Measurements from ENCODE around the gene CASQ1. TPM values are rescaled to one million over a fixed set of nuclear protein-coding genes. Genes with fewer than 3 reads are reported as not detected.
A peak's percentile ranks its signal among the peaks of the same experiment; 100 is the strongest.

CASQ1 gene
- total RNA-seq, 1 donor from 2014 or later = not detected

DNA sequence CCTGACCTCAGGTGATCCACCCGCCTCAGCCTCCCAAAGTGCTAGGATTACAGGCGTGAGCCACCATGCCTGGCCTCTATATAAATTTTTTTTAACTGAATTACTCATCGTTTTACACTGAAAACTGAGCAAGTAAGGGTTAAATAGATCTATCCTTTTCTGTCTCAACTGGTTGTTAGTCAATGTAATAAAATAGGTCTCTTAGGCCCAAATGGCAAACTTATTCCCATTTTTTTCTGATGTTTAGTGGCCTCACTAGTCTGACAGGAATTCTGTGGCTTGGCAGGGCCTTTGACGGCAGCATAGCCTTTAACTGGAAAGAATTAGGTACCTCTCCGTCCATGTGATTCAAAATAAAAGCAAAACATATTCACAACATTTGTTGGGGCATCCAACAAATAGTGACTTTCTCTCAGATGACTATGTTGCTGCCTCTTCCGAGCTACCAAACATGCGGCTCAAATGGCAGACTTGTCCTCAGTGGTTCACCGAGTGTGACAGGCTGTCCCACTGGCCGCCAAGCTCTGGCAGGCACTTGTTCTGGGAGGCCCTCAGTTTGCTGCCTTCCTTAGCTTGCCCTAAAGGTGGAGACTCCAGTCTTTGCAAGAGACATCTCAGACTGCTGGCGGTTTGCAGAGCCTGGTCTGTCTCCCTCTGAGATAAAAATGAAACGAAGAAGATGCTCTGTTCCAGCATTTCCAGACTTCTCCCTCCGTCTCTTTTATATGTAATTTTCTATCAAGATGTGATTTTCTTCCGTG lies 21.6 kb upstream of the CASQ1 start:
- no peak for DNase-seq (ENCODE audit: low read depth, low spot score)

DNA sequence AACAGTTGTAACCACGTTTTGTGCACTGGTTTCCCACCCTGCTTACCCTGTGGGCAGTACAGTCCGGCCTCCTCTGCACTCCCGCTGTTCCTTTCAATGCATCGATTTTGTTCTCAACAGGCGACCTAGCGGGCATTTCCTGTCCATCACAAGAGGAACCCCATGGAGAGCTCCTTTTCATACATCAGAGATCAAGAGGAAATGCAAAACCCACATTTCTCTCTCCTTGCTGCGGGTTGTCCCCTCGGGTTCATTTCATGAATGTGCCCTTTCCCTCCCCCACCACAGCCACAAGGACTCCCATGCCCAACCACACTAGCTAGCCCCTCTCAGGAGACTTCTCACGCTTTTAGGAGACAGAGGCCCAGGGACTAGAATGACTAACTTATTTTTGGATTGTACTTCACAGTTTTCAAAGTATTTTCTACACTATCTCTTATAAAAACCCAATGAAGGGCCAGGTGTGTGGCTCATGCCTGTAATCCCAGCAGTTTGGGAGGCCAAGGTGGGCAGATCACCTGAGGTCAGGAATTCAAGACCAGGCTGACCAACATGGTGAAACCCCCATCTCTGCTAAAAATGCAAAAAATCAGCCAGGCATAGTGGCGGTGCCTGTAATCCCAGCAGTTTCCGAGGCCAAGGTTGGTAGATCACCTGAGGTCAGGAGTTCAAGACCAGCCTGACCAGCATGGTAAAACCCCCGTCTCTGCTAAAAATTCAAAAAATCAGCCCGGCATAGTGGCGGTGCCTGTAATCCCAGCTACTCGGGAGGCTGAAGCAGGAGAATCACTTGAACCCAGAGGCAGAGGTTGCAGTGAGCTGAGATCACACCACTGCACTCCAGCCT lies 20.6 kb upstream of the CASQ1 start:
- DNase-seq (ENCODE audit: low read depth, low spot score) = no peak

DNA sequence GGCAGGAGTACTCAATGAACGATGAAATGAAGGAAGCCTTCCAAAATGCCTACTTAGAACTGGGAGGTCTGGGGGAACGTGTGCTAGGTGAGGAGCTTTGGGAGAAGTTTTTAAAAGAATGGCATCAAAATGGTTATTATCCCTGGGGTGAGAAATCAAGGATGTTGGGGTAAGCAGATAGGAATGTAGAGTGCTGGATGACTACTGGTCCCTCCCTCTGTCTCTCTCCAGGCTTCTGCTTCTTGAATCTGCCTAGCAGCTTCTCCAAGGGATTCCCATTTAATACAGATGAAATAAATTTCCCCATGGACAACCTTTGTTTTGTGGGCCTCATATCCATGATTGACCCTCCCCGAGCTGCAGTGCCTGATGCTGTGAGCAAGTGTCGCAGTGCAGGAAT lies 19.0 kb upstream of the CASQ1 start:
- DNase-seq (ENCODE audit: low read depth, low spot score) = no peak

GRCh38 chr1:160171980-160172379 lies 18.4 kb upstream of the CASQ1 start:
- no peak for DNase-seq (ENCODE audit: low read depth, low spot score)

GRCh38 chr1:160177231-160177630 lies 13.1 kb upstream of the CASQ1 start:
- DNase-seq (ENCODE audit: low read depth, low spot score) = no peak

DNA sequence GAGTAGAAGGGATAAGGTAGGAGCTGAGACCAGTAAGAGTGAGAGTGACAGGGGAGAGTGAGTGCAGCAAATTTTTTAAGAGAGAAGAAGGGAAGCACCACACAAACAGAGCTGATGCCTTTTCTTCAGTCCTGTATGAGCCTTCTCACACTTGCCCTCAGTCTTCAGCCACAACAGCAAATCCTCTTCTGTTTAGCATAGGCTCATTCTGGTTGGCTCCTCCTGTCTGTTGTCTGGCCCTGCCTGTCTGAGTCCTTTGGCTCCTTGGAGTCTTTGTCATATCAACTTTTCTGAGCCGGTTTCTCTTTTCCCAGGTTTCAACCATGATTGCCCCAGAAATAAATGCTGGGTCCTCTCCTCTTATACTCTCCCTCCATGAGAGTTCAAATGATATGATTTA lies 12.7 kb upstream of the CASQ1 start:
- no peak for DNase-seq (ENCODE audit: low read depth, low spot score)

DNA sequence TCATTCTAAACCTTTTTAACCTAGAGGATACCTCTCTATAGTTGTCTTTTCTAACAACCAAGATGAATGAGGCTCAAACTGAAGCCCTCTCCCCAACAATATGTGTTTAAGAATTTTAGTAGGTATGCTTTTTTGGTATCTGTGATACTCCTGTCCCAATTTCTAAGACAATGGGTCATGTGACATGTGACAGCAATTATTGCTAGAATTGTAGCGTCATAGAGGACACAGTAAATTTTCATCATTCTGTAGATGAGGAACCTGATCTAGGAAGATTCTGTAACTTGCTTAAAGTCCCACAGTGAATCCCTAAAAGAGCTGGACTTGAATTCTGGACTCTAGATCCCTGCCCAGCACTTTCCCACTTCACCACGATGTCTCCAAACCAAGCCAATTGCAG lies 11.6 kb upstream of the CASQ1 start:
- no peak for DNase-seq (ENCODE audit: low read depth, low spot score)

GRCh38 chr1:160179336-160179735 lies 11.0 kb upstream of the CASQ1 start:
- no peak for DNase-seq (ENCODE audit: low read depth, low spot score)

GRCh38 chr1:160186246-160186645 lies 4.1 kb upstream of the CASQ1 start:
- no peak for DNase-seq (ENCODE audit: low read depth, low spot score)

DNA sequence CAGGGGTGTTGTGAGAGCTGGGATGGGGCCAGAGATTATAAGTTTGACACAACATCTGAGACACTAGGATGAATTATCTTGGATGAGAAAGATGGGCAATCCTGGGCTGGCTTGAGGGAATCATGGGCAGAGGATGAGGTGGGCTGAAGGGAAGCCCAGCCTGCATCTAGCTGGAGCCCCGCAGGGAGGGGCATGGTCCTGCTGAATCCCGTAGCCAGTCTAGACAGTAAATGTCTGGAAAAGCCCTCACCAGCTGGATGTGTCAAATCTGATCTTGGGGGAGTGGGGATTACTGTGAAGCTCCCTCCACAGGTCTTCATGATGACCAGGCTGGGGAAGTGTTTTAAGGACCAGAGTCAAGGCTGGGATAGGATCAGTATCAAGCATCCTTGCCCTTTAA lies 3.6 kb upstream of the CASQ1 start:
- no peak for DNase-seq (ENCODE audit: low read depth, low spot score)

- no peak for DNase-seq (ENCODE audit: low read depth, low spot score)
These were observed 3.0 kb upstream of the CASQ1 start for GRCh38 chr1:160187407-160187806.

DNA sequence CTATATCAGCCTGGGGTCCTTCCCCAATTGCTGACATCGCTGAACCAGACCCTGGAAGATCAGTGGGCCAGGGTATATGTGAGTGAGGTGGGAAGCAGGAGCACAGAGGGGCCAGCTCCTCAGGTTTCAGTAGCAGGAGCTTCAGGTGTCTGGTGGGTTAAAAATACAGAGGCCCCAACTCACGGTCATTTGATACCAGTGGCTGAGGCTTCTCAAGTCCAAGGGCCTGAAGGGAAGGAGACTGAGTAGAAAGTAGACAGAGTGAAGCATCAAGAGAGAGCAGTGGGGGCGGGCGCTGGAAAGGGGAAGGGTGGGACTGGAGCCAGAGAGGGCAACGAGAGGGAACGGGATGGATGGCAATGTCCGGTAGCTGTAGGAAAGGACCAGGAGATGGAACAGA lies 2.0 kb upstream of the CASQ1 start:
- DNase-seq (ENCODE audit: low read depth, low spot score) = no peak

DNA sequence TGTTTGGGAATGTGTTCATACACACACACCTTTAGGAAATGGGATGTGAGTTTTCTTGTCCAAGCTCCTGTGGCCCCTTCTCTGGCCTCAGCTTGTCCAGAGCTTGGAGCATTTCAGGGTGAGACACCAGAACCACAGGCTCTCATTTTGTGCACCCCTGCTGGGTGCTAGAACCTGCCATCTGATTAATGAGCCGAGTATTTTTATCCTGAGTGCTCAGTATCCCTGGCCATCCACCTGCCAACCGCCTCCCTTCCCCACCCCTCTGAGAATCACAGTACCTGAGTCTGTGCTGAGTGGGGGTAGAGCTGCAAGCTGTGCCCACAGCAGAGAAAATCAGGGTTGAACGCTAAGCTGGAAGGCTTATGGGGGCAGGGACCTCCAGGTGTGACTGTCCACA lies 1.4 kb downstream of the CASQ1 start:
- no peak for DNase-seq (ENCODE audit: low read depth, low spot score)

DNA sequence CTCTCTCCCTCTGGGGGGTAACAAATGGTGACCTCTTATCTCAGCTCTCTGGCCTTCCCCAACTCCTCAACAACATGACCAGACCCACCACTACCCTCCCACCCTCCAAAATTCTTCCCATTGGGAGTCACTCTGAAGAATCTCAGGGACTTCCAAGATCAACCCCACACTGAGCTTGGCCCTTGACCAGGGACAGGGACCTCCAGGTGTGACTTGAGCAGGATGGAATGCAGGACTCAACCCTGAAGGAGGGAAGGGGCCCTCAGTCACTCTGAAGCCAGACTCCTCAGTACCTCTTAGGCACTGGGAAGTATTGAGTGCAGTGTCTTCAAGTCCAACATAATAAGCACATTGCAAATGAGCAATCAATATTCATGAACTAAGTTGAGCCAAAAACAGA lies 1.9 kb downstream of the CASQ1 start:
- no peak for DNase-seq (ENCODE audit: low read depth, low spot score)

DNA sequence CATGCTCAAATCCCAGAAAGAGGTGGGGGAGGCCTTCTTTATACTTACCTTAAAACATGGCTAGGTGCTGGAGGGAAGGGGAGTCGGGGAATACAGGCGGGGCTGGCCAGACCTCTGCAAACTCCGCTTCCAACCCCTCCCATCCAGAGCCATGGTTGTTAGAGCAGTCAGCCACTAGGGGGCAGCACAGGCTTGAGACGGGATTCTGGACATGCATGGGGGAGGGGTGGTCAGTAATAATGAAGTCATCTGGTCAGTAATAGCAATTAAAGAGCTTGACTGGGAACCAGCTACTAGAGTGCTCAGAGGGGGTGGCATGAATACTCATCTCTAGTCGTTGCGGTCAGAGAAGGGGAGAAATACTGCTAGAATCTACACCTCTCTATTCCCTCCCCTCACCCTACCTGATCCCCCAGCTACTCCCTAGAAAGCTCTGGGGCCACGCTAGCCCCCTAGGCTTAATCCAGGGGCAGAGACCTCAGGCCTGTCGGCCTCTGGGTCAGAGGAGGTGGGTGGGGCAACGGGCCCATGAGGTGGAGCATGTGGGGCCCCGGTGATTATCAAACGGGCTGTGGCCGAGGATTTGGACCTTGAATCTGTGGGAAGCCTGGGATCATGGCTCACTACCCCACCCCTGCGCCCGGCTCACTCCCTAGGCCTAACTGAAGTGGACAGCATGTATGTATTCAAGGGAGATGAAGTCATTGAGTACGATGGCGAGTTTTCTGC lies 2.9 kb downstream of the CASQ1 start:
- DNase-seq (ENCODE audit: low read depth, low spot score) = peak; percentile 52

- no peak for DNase-seq (ENCODE audit: low read depth, low spot score)
These were observed 3.7 kb downstream of the CASQ1 start for GRCh38 chr1:160193832-160194736.

DNA sequence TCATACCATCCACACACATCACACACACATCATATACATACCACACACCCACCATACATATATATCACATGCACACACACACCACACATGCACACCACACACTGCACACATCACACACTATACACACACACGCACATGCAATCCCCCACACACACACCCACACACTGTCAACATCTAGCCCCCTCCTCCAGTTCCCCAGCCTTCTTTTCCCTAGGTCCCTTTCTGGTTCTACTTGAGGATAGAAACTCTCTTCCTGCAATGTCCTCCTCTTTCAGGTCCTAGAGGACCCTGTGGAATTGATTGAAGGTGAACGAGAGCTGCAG lies 4.3 kb downstream of the CASQ1 start:
- DNase-seq (ENCODE audit: low read depth, low spot score) = no peak

- no peak for DNase-seq (ENCODE audit: low read depth, low spot score)
These were observed 5.8 kb downstream of the CASQ1 start for GRCh38 chr1:160196143-160196542.

GRCh38 chr1:160197231-160197630 lies 6.9 kb downstream of the CASQ1 start:
- no peak for DNase-seq (ENCODE audit: low read depth, low spot score)

- DNase-seq (ENCODE audit: low read depth, low spot score) = no peak
These were observed 10.4 kb downstream of the CASQ1 start for GRCh38 chr1:160200786-160201185.

DNA sequence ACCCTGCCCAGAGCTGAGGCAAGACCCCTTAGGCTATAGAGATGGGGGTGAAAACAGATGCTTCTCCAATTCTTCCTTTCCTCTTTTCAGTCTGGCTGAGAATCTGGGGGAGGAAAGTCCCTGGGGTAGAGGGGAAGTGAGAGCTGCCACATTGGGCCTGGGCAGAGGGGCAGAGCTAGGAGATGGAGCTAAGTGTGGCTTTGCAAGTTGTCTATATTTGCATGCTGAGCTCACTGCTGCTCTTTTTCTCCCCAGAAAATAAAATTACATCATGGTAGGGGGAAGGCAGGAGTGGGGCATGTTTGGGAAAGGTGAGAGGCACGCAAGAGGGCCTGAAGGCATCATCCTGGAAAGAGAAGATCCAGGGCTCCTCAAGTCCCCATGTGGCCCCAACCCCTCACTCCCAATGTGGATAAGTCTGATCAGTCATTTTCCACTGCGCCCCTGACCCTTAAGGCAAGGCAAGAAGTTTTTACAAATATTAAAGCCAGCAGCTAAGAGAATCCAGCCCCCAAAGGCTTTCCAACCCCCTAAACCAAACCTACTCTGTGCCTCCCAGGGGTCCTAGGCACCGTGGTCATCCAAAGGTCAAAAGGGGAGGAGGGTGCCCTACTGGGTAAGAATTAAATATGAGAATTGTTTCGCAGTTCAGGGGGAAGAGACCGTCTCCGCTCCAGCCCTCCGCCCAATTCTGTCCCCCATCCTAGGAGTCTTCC lies 14.3 kb downstream of the CASQ1 start:
- no peak for DNase-seq (ENCODE audit: low read depth, low spot score)
